Measurements from ENCODE around the gene ZNF862.

DNA sequence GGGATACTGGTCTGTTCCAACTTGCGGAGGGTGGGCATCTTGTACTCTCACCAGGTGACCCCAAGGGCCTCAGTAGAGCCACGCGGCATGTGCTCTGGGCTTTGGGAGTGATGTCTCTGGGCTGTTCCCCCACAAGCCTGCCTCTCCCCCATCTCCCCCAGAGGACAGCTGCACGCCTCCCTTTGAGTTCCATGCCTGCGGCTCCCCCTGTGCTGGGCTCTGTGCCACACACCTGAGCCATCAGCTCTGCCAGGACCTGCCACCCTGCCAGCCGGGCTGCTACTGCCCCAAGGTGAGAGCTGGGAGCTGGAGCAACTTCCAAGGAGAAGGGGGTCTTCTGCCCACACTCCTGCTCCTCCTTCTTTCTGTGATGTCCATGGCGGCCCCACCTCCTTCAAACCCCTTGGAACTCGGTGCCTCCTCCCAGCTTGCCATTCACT is 15.0 kb upstream of the ZNF862 start:
- TF ChIP-seq, protein P1, sequence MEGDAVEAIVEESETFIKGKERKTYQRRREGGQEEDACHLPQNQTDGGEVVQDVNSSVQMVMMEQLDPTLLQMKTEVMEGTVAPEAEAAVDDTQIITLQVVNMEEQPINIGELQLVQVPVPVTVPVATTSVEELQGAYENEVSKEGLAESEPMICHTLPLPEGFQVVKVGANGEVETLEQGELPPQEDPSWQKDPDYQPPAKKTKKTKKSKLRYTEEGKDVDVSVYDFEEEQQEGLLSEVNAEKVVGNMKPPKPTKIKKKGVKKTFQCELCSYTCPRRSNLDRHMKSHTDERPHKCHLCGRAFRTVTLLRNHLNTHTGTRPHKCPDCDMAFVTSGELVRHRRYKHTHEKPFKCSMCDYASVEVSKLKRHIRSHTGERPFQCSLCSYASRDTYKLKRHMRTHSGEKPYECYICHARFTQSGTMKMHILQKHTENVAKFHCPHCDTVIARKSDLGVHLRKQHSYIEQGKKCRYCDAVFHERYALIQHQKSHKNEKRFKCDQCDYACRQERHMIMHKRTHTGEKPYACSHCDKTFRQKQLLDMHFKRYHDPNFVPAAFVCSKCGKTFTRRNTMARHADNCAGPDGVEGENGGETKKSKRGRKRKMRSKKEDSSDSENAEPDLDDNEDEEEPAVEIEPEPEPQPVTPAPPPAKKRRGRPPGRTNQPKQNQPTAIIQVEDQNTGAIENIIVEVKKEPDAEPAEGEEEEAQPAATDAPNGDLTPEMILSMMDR (conservative IDR thresholded peaks at IDR 0.05; ENCODE audit: low read length): no peak
- TF ChIP-seq EZH2phosphoT487 (IDR thresholded peaks at IDR 0.05; ENCODE audit: borderline replicate concordance): no peak
